OCI-LY7 (cell line): ENCODE results near the gene ZNF445. TPM values are rescaled to one million over a fixed set of nuclear protein-coding genes. Genes with fewer than 3 reads are reported as not detected.

Experiments
- BruUV-seq: library from RNA; stranded (reverse); fragments of 400-500 nt; replicated peaks from 2 replicates; lab custom pipeline; 2021; lab: Mats Ljungman, UMichigan
- CTCF ChIA-PET: fragments of 300-600 bp; sonication (Branson Sonifier 250); formaldehyde crosslinking; loops from one replicate; lab custom pipeline; 2022; ENCODE audit warnings: antibody characterized with exemption; ENCODE audit not compliant: unreplicated experiment; lab: Charles Lee
- POLR2A ChIA-PET: fragments of 300-600 bp; sonication (Branson Sonifier 250); formaldehyde crosslinking; loops from one replicate; lab custom pipeline; 2022; ENCODE audit warnings: antibody characterized with exemption; lab: Charles Lee
- DNase-seq: peaks from one replicate; pipeline ENCODE4 v3.0.0-alpha.2; 2015; ENCODE audit warnings: low spot score
- H2AFZ ChIP-seq: fragments of 200-600 bp; sonication (generic), shearing (Covaris generic); 2 replicates; pipeline ENCODE4 v1.6.1; 2014; ENCODE audit warnings: mild to moderate bottlenecking, antibody characterized with exemption, low read length, moderate library complexity
- H3K27ac ChIP-seq: fragments of 200-600 bp; sonication (generic); 2 replicates; pipeline ENCODE4 v1.5.1; 2014; ENCODE audit warnings: mixed run types, low read depth, mild to moderate bottlenecking, moderate library complexity, low read length, inconsistent platforms; ENCODE audit not compliant: poor library complexity, severe bottlenecking
- H3K36me3 ChIP-seq: fragments of 200-600 bp; sonication (generic); 2 replicates; pipeline ENCODE4 v1.6.1; 2014; ENCODE audit warnings: mild to moderate bottlenecking, antibody characterized with exemption, low read length, moderate library complexity, mixed read lengths; ENCODE audit not compliant: insufficient read depth
- H3K4me1 ChIP-seq: fragments of 200-600 bp; sonication (generic); 2 replicates; pipeline ENCODE4 v1.5.1; 2014; ENCODE audit warnings: mild to moderate bottlenecking, low read length; ENCODE audit not compliant: insufficient read depth, poor library complexity, severe bottlenecking
- H3K4me2 ChIP-seq: fragments of 200-600 bp; sonication (generic); 2 replicates; pipeline ENCODE4 v1.6.1; 2014; ENCODE audit warnings: mild to moderate bottlenecking, low read length
- H3K4me3 ChIP-seq: fragments of 200-600 bp; sonication (generic); 2 replicates; pipeline ENCODE4 v1.5.1; 2014; ENCODE audit warnings: mild to moderate bottlenecking, low read depth, low read length; ENCODE audit not compliant: poor library complexity, severe bottlenecking
- H3K79me2 ChIP-seq: fragments of 200-600 bp; sonication (generic); 2 replicates; pipeline ENCODE4 v1.6.1; 2016; ENCODE audit warnings: low read depth, mild to moderate bottlenecking, low read length, moderate library complexity, mixed read lengths; ENCODE audit not compliant: insufficient read depth
- H3K9me2 ChIP-seq: fragments of 200-600 bp; sonication (generic); 2 replicates; pipeline ENCODE4 v1.6.1; 2016; ENCODE audit warnings: mild to moderate bottlenecking, low read length, mixed read lengths; ENCODE audit not compliant: insufficient read depth
- H3K9me3 ChIP-seq: fragments of 200-600 bp; sonication (generic); 2 replicates; pipeline ENCODE4 v1.6.1; 2014; ENCODE audit warnings: mild to moderate bottlenecking, mixed run types, low read length, mixed read lengths
- H4K20me1 ChIP-seq: fragments of 200-600 bp; sonication (generic); 2 replicates; pipeline ENCODE4 v1.6.1; 2014; ENCODE audit warnings: mild to moderate bottlenecking, antibody characterized with exemption, low read length, moderate library complexity, mixed read lengths; ENCODE audit not compliant: insufficient read depth
- EZH2phosphoT487 ChIP-seq: fragments of 200-600 bp; sonication (generic); IDR thresholded peaks from 2 replicates; pipeline ENCODE4 v1.6.1; 2018; ENCODE audit warnings: low read depth, borderline replicate concordance, mild to moderate bottlenecking, mixed run types, antibody characterized with exemption, low read length, moderate library complexity, mixed read lengths
- intact Hi-C: fragments of 100-400 bp; cut with micrococcal nuclease; formaldehyde crosslinking; loops from one replicate; pipeline ENCODE4 v1.10.0; 2022; ENCODE audit not compliant: unreplicated experiment
- total RNA-seq, 2 experiments: library from RNA; depleted of rRNA in 1 of 2; stranded (reverse); fragments of >200 nt in 1 of 2; shearing (Covaris generic) in 1 of 2; gene quantifications; 2 replicates each; pipeline ENCODE4 v1.2.3, GENCODE V29; 2014 to 2022
- TF ChIP-seq, protein P1 (sequence below): fragments of 200-600 bp; sonication (generic); conservative IDR thresholded peaks from 2 replicates; pipeline ENCODE4 v1.5.1; 2014; ENCODE audit warnings: mild to moderate bottlenecking, antibody characterized with exemption, low read length, moderate library complexity, mixed read lengths

ZNF445 gene
- total RNA-seq, 2 experiments from 2014 or later = 3.4 to 11.7 TPM

DNA sequence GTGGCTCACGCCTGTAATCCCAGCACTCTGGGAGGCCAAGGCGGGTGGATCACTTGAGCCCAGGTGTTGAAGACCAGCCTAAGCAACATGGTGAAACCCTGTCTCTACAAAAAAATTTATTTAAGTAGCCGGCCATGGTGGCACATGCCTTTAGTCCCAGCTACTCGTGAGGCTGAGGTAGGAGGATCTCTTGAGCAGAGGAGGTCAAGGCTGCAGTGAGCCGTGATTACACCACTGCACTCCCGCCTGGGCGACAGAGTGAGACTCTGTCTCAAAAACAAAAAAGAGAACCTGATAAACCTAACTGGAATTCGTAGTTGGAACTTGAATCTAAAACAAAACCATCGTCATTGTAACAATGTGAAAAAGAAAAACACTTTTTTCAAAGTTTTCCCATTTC, 81.8 kb downstream of the ZNF445 start:
- DNase-seq = no peak
- Histone ChIP-seq H4K20me1 (no peaks in the 10 kb centered on the region), H3K4me2 (no peak overlapping the region), H3K36me3 (no peaks in the 10 kb centered on the region), H3K79me2 (no peaks in the 10 kb centered on the region), H3K9me3 (no peaks in the 10 kb centered on the region), H3K9me2 (no peaks in the 10 kb centered on the region), H3K4me1 (no peaks in the 10 kb centered on the region), H3K4me3 (no peak overlapping the region), H2AFZ (no peak overlapping the region), H3K27ac (no peak overlapping the region)
- ChIA-PET POLR2A (interaction anchor here (0.7 kb wide), 1 partner anchor 306 kb away, joined by 3 read pairs; no protein-coding TSS in a partner anchor), CTCF (no interaction called here)
- TF ChIP-seq EZH2phosphoT487 = no peak
- TF ChIP-seq, protein P1, sequence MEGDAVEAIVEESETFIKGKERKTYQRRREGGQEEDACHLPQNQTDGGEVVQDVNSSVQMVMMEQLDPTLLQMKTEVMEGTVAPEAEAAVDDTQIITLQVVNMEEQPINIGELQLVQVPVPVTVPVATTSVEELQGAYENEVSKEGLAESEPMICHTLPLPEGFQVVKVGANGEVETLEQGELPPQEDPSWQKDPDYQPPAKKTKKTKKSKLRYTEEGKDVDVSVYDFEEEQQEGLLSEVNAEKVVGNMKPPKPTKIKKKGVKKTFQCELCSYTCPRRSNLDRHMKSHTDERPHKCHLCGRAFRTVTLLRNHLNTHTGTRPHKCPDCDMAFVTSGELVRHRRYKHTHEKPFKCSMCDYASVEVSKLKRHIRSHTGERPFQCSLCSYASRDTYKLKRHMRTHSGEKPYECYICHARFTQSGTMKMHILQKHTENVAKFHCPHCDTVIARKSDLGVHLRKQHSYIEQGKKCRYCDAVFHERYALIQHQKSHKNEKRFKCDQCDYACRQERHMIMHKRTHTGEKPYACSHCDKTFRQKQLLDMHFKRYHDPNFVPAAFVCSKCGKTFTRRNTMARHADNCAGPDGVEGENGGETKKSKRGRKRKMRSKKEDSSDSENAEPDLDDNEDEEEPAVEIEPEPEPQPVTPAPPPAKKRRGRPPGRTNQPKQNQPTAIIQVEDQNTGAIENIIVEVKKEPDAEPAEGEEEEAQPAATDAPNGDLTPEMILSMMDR = no peak
- intact Hi-C loops = no loop called here
- no TSS peak for BruUV-seq

DNA sequence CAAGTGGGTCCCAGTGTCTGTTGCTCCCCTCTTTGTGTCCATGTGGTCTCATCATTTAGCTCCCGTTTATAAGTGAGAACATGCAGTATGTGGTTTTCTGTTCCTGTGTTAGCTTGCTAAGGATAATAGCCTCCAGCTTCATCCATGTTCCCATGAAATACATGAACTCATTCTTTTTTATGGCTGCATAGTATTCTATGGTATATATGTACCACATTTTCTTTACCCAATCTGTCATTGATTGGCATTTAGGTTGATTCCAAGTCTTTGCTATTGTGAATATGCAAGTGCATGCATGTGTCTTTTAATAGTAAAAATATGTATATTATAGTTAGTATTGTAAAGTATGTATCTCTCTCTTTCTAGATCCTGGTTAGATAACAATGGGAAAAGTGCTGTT, 85.0 kb downstream of the ZNF445 start:
- Histone ChIP-seq H3K4me3 (no peak overlapping the region), H2AFZ (no peak overlapping the region), H3K36me3 (no peaks in the 10 kb centered on the region), H3K4me1 (no peaks in the 10 kb centered on the region), H3K4me2 (no peak overlapping the region), H3K79me2 (no peaks in the 10 kb centered on the region), H4K20me1 (no peaks in the 10 kb centered on the region), H3K9me2 (no peaks in the 10 kb centered on the region), H3K27ac (no peak overlapping the region), H3K9me3 (no peaks in the 10 kb centered on the region)
- TF ChIP-seq, protein P1 = no peak
- no peak for TF ChIP-seq EZH2phosphoT487
- ChIA-PET CTCF (no interaction called here), POLR2A (interaction anchor here (0.6 kb wide), 1 partner anchor 747 kb away, joined by 3 read pairs; no protein-coding TSS in a partner anchor)
- BruUV-seq = no TSS peak
- intact Hi-C loops = no loop called here
- DNase-seq = no peak

DNA sequence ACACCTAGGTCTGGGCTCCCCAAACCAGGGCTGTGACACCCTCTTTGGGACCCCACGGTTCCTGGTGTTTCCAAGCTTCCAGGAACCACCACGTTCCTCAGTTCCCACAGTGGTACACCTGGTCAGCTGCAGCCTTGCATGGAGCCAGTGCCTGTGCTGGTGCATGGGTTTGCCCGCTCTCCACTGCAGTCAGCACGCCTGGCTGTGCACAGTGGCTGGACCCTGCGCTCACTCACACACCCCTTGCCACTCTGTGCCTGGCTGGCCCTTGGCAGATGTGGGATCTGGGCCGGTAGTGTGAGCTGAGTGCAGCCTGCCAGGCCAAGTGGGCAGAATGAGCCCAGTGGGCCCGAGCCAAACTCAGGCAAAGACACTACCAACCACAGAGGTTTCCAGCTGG, 90.1 kb downstream of the ZNF445 start:
- Histone ChIP-seq H3K9me3 (peaks cover 7% of the 10 kb centered on the region; the same call in 1 of the 2 replicates), H3K36me3 (no peaks in the 10 kb centered on the region), H3K4me1 (no peaks in the 10 kb centered on the region), H4K20me1 (no peaks in the 10 kb centered on the region), H2AFZ (no peak overlapping the region), H3K4me2 (no peak overlapping the region), H3K79me2 (no peaks in the 10 kb centered on the region), H3K9me2 (no peaks in the 10 kb centered on the region), H3K27ac (no peak overlapping the region), H3K4me3 (no peak overlapping the region)
- TF ChIP-seq EZH2phosphoT487 = no peak
- TF ChIP-seq, protein P1 = no peak
- intact Hi-C loops = no loop called here
- ChIA-PET POLR2A (no interaction called here), CTCF (interaction anchor here (0.6 kb wide), 1 partner anchor 766 kb away, joined by 3 read pairs; the partner anchor contains the start of gene ANO10)
- no TSS peak for BruUV-seq
- DNase-seq = no peak
